ENCODE measurements around the gene ZNF665.
"Not testable (repeated sequence)": the region's sequence is repeated elsewhere in the genome, so short reads cannot be mapped to it uniquely, and the experiment has no call there.

The ZNF665 gene

GRCh38 chr19:53196777-53197396 is 3.7 kb upstream of the ZNF665 start:
- Histone ChIP-seq H3K27ac (ENCODE audit: poor library complexity, severe bottlenecking) (peak overlapping the region; percentile 35), H3K9me3 (ENCODE audit: severe bottlenecking) (peaks cover 21% of the 10 kb centered on the region), H3K4me3 (ENCODE audit: severe bottlenecking) (peak overlapping the region; percentile 78), H3K36me3 (ENCODE audit: low read depth) (no peaks in the 10 kb centered on the region), H3K4me1 (ENCODE audit: insufficient read depth, poor library complexity, severe bottlenecking) (no peaks in the 10 kb centered on the region), H3K27me3 (ENCODE audit: insufficient read depth, poor library complexity, severe bottlenecking) (no peaks in the 10 kb centered on the region)
- peak; percentile 91 for DNase-seq (ENCODE audit: low spot score)
- TF ChIP-seq CTCF (IDR thresholded peaks at IDR 0.05; ENCODE audit: poor library complexity, severe bottlenecking) = no peak
- peak; percentile 72 for ATAC-seq (ENCODE audit: low read depth)

GRCh38 chr19:53195265-53195903 is 2.2 kb upstream of the ZNF665 start:
- Histone ChIP-seq H3K4me3 (ENCODE audit: severe bottlenecking) (no peak overlapping the region), H3K36me3 (ENCODE audit: low read depth) (0 out of 2 replicates have a peak, but pooled peaks cover 4% of the 10 kb centered on the region), H3K4me1 (ENCODE audit: insufficient read depth, poor library complexity, severe bottlenecking) (no peaks in the 10 kb centered on the region), H3K27ac (ENCODE audit: poor library complexity, severe bottlenecking) (no peak overlapping the region), H3K9me3 (ENCODE audit: severe bottlenecking) (peaks cover 17% of the 10 kb centered on the region), H3K27me3 (ENCODE audit: insufficient read depth, poor library complexity, severe bottlenecking) (no peaks in the 10 kb centered on the region)
- peak; percentile 77 for TF ChIP-seq CTCF (IDR thresholded peaks at IDR 0.05; ENCODE audit: poor library complexity, severe bottlenecking)
- ATAC-seq (ENCODE audit: low read depth) (peak; percentile 48; the same call in 1 of the 3 replicates), DNase-seq (ENCODE audit: low spot score) (no peak)

- H3K4me3 ChIP-seq (ENCODE audit: severe bottlenecking) = peak overlapping the region; percentile 10
- H3K27me3 ChIP-seq (ENCODE audit: insufficient read depth, poor library complexity, severe bottlenecking) = no peaks in the 10 kb centered on the region
- H3K36me3 ChIP-seq (ENCODE audit: low read depth) = 0 out of 2 replicates have a peak, but pooled peaks cover 4% of the 10 kb centered on the region
- ATAC-seq (ENCODE audit: low read depth) (no peak), DNase-seq (ENCODE audit: low spot score) (no peak)
- TF ChIP-seq CTCF (IDR thresholded peaks at IDR 0.05; ENCODE audit: poor library complexity, severe bottlenecking) = no peak
- H3K27ac ChIP-seq (ENCODE audit: poor library complexity, severe bottlenecking) = no peak overlapping the region
- no peaks in the 10 kb centered on the region for H3K4me1 ChIP-seq (ENCODE audit: insufficient read depth, poor library complexity, severe bottlenecking)
- peaks cover 16% of the 10 kb centered on the region for H3K9me3 ChIP-seq (ENCODE audit: severe bottlenecking)
Observed at GRCh38 chr19:53193535-53194222, 521 bp upstream of the ZNF665 start.

GRCh38 chr19:53190253-53190652 is 2.9 kb downstream of the ZNF665 start:
- no peaks in the 10 kb centered on the region for H3K4me1 ChIP-seq (ENCODE audit: insufficient read depth, poor library complexity, severe bottlenecking)
- H3K9me3 ChIP-seq (ENCODE audit: severe bottlenecking) = peaks cover 6% of the 10 kb centered on the region
- ATAC-seq (ENCODE audit: low read depth) = no peak
- no peaks in the 10 kb centered on the region for H3K27me3 ChIP-seq (ENCODE audit: insufficient read depth, poor library complexity, severe bottlenecking)
- TF ChIP-seq CTCF (IDR thresholded peaks at IDR 0.05; ENCODE audit: poor library complexity, severe bottlenecking) = no peak
- 0 out of 2 replicates have a peak, but pooled peaks cover 4% of the 10 kb centered on the region for H3K36me3 ChIP-seq (ENCODE audit: low read depth)
- no peak overlapping the region for H3K27ac ChIP-seq (ENCODE audit: poor library complexity, severe bottlenecking)
- no peak for DNase-seq (ENCODE audit: low spot score)
- no peak overlapping the region for H3K4me3 ChIP-seq (ENCODE audit: severe bottlenecking)

- H3K27me3 ChIP-seq (ENCODE audit: insufficient read depth, poor library complexity, severe bottlenecking); H3K36me3 ChIP-seq (ENCODE audit: low read depth); H3K4me3 ChIP-seq (ENCODE audit: severe bottlenecking); DNase-seq (ENCODE audit: low spot score); H3K27ac ChIP-seq (ENCODE audit: poor library complexity, severe bottlenecking); H3K9me3 ChIP-seq (ENCODE audit: severe bottlenecking); ATAC-seq (ENCODE audit: low read depth); H3K4me1 ChIP-seq (ENCODE audit: insufficient read depth, poor library complexity, severe bottlenecking): not testable (repeated sequence)
Observed at GRCh38 chr19:53189691-53190198, 3.4 kb downstream of the ZNF665 start.

- H3K36me3 ChIP-seq (ENCODE audit: low read depth); H3K9me3 ChIP-seq (ENCODE audit: severe bottlenecking); H3K27ac ChIP-seq (ENCODE audit: poor library complexity, severe bottlenecking); H3K4me3 ChIP-seq (ENCODE audit: severe bottlenecking); H3K27me3 ChIP-seq (ENCODE audit: insufficient read depth, poor library complexity, severe bottlenecking); DNase-seq (ENCODE audit: low spot score); H3K4me1 ChIP-seq (ENCODE audit: insufficient read depth, poor library complexity, severe bottlenecking); ATAC-seq (ENCODE audit: low read depth): not testable (repeated sequence)
Observed at GRCh38 chr19:53185155-53185882, 7.8 kb downstream of the ZNF665 start.
